Measurements from ENCODE around the gene PSMB3.

PSMB3 gene

DNA sequence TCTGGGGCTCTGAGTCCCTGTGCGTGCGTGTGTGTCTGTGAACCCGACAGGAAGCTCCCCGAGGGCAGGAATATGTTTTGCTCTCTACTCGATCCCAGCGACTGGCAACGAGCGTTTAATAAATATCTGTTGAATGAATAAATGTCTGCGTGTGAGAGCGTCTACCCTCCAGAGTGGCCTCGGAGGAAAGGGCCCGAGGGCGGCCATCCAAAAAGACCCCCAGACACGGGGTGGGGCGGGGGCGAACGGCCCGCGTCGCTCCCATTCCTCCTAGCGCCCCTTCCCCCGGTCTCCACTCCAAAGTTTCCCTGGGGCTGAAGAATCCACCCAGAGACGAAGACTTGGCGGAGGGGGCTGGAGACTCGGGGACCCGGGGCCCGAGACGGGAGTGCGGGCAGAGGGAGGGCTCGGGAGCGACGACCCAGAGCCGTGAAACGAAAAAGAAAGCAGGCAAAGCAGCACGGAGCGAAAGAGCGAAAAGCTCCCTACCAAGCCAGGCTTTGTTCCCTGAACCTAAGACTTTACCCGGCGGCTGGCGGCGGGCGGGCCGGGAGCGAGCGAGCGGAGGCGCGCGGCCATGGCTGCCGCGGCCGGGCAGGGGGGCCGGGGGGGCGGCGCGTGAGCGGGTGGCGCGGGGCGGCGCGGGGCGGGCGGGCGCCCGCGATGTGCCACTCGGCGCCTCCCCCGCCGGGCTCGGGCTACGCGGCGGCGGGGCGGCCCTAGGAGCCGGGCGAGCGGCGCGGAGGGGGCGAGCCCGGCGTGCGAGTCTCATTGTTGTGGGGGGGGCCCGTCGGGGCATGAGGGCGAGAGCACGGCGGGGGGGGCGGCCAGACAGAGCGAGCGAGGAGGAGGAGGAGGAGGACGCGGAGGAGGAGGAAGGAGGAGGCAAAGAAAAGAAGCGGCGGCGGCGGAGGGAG, 47.7 kb upstream of the PSMB3 start, which contains the start of gene MLLT6:
Gene MLLT6, plus strand, starts transcription at position 668 of the 917 bp plus-strand sequence. CDS start 360 bp downstream, outside the sequence.
- DNase-seq (ENCODE audit: low read depth in 1 of 2, low spot score in 1 of 2) = peak; percentile 72 to 80
- TF ChIP-seq, protein P1, sequence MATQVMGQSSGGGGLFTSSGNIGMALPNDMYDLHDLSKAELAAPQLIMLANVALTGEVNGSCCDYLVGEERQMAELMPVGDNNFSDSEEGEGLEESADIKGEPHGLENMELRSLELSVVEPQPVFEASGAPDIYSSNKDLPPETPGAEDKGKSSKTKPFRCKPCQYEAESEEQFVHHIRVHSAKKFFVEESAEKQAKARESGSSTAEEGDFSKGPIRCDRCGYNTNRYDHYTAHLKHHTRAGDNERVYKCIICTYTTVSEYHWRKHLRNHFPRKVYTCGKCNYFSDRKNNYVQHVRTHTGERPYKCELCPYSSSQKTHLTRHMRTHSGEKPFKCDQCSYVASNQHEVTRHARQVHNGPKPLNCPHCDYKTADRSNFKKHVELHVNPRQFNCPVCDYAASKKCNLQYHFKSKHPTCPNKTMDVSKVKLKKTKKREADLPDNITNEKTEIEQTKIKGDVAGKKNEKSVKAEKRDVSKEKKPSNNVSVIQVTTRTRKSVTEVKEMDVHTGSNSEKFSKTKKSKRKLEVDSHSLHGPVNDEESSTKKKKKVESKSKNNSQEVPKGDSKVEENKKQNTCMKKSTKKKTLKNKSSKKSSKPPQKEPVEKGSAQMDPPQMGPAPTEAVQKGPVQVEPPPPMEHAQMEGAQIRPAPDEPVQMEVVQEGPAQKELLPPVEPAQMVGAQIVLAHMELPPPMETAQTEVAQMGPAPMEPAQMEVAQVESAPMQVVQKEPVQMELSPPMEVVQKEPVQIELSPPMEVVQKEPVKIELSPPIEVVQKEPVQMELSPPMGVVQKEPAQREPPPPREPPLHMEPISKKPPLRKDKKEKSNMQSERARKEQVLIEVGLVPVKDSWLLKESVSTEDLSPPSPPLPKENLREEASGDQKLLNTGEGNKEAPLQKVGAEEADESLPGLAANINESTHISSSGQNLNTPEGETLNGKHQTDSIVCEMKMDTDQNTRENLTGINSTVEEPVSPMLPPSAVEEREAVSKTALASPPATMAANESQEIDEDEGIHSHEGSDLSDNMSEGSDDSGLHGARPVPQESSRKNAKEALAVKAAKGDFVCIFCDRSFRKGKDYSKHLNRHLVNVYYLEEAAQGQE (IDR thresholded peaks at IDR 0.05; ENCODE audit: insufficient replicate concordance, low read depth) = no peak
- TF ChIP-seq SPI1 (IDR thresholded peaks at IDR 0.05; ENCODE audit: borderline replicate concordance, low read depth) (no peak), GABPA (IDR thresholded peaks at IDR 0.05; ENCODE audit: low read depth) (no peak)
- peak within 1 kb of the TSS; percentile 89 for H3K27ac ChIP-seq (replicated peaks)
- H3K27me3 ChIP-seq (ENCODE audit: insufficient read depth, poor library complexity, severe bottlenecking) = no peaks in the 10 kb centered on the region
- peak within 1 kb of the TSS; percentile 59 for H3K4me3 ChIP-seq (replicated peaks; ENCODE audit: insufficient read depth, low read length)

DNA sequence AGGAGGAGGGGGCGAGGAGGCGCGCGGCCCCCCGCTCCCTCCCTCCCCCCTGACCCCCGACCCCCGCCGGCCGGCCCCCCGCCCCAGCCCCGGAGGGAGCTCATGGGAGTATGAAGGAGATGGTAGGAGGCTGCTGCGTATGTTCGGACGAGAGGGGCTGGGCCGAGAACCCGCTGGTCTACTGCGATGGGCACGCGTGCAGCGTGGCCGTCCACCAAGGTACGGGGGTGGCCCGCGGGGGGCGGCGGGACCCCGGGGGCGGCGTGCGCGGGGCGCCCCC, 47.1 kb upstream of the PSMB3 start:
- TF ChIP-seq SPI1 (IDR thresholded peaks at IDR 0.05; ENCODE audit: borderline replicate concordance, low read depth) = no peak
- TF ChIP-seq, protein P1 (IDR thresholded peaks at IDR 0.05; ENCODE audit: insufficient replicate concordance, low read depth) = no peak
- TF ChIP-seq GABPA (IDR thresholded peaks at IDR 0.05; ENCODE audit: low read depth) = no peak
- TF ChIP-seq POLR2AphosphoS5 (IDR thresholded peaks at IDR 0.05; ENCODE audit: low read depth) = no peak
- TF ChIP-seq, protein P2, sequence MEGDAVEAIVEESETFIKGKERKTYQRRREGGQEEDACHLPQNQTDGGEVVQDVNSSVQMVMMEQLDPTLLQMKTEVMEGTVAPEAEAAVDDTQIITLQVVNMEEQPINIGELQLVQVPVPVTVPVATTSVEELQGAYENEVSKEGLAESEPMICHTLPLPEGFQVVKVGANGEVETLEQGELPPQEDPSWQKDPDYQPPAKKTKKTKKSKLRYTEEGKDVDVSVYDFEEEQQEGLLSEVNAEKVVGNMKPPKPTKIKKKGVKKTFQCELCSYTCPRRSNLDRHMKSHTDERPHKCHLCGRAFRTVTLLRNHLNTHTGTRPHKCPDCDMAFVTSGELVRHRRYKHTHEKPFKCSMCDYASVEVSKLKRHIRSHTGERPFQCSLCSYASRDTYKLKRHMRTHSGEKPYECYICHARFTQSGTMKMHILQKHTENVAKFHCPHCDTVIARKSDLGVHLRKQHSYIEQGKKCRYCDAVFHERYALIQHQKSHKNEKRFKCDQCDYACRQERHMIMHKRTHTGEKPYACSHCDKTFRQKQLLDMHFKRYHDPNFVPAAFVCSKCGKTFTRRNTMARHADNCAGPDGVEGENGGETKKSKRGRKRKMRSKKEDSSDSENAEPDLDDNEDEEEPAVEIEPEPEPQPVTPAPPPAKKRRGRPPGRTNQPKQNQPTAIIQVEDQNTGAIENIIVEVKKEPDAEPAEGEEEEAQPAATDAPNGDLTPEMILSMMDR (IDR thresholded peaks at IDR 0.05; ENCODE audit: insufficient read depth, low read length) = no peak
- no peak overlapping the region for H3K27ac ChIP-seq (replicated peaks)
- DNase-seq (ENCODE audit: low read depth in 1 of 2, low spot score in 1 of 2) = no peak
- no peaks in the 10 kb centered on the region for H3K27me3 ChIP-seq (ENCODE audit: insufficient read depth, poor library complexity, severe bottlenecking)
- H3K4me3 ChIP-seq (replicated peaks; ENCODE audit: insufficient read depth, low read length) = peak overlapping the region; percentile 48

DNA sequence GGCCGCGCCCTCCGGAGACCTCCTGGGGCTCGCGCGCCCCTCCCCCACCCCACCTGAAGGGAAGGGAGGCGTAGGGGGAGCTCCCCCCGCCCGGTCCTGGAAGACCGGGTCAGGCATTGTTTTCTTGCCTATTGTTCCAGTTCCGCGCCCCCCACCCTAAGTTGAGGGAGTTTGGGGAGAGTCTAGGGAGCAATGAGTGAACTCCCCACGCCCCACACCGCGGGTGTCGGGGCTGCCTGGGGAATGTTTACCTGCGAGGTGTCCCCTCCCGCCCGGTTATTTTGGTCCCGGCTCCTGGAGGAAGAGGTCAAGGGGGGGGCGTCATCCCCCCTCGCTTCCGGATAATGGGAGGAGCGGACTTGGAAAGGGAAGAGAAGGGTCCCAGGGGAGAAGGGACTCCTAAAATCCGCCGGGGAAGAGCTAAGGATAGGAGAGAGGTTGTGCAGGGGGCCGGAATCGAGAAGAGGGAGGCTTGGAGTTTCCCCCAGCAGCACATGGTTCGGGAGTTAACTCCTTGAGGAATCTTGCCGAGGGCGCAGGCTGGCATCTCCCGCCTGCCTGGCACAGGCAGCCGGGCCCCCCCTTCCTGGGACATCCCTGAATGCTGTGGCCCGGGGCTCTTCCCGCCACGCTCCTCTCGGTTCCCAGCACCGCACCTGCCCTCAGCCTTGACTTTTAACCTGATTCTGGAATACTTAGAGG, 46.6 kb upstream of the PSMB3 start:
- no peaks in the 10 kb centered on the region for H3K27me3 ChIP-seq (ENCODE audit: insufficient read depth, poor library complexity, severe bottlenecking)
- peak overlapping the region; percentile 47 for H3K27ac ChIP-seq (replicated peaks)
- no peak for TF ChIP-seq SPI1 (IDR thresholded peaks at IDR 0.05; ENCODE audit: borderline replicate concordance, low read depth)
- no peak for TF ChIP-seq GABPA (IDR thresholded peaks at IDR 0.05; ENCODE audit: low read depth)
- no peak for TF ChIP-seq POLR2AphosphoS5 (IDR thresholded peaks at IDR 0.05; ENCODE audit: low read depth)
- TF ChIP-seq, protein P1 (IDR thresholded peaks at IDR 0.05; ENCODE audit: insufficient replicate concordance, low read depth) = no peak
- TF ChIP-seq, protein P2 (IDR thresholded peaks at IDR 0.05; ENCODE audit: insufficient read depth, low read length) = no peak
- no peak for DNase-seq (ENCODE audit: low read depth in 1 of 2, low spot score in 1 of 2)
- peak overlapping the region; percentile 48 for H3K4me3 ChIP-seq (replicated peaks; ENCODE audit: insufficient read depth, low read length)
